Parathyroid adenoma (tissue), 2 donors: Measurements from ENCODE around the gene POLR2M.

ENCODE experiments used
- H2AFZ ChIP-seq: fragments of 300-600 bp; sonication (generic); one replicate; pipeline ENCODE4 v1.7.0; 2017; ENCODE audit warnings: antibody characterized with exemption, mild to moderate bottlenecking
- H3K27ac ChIP-seq: fragments of 300-600 bp; sonication (generic); one replicate; pipeline ENCODE4 v1.7.0; 2017
- H3K27me3 ChIP-seq: fragments of 300-600 bp; sonication (generic); one replicate; pipeline ENCODE4 v1.7.0; 2017; ENCODE audit warnings: low read length; ENCODE audit not compliant: control insufficient read depth, insufficient read depth
- H3K36me3 ChIP-seq: fragments of 300-600 bp; sonication (generic); one replicate; pipeline ENCODE4 v1.7.0; 2017; ENCODE audit warnings: low read length; ENCODE audit not compliant: control insufficient read depth, insufficient read depth
- H3K4me1 ChIP-seq: fragments of 300-600 bp; sonication (generic); one replicate; pipeline ENCODE4 v1.7.0; 2017; ENCODE audit warnings: control low read depth
- H3K4me2 ChIP-seq: fragments of 300-600 bp; sonication (generic); one replicate; pipeline ENCODE4 v1.7.0; 2017; ENCODE audit warnings: low read length
- H3K4me3 ChIP-seq: fragments of 300-600 bp; sonication (generic); one replicate; pipeline ENCODE4 v1.7.0; 2017; ENCODE audit warnings: low read depth, low read length
- H3K79me2 ChIP-seq: fragments of 300-600 bp; sonication (generic); one replicate; pipeline ENCODE4 v1.7.0; 2017; ENCODE audit warnings: control low read depth
- H3K9ac ChIP-seq: fragments of 300-600 bp; sonication (generic); one replicate; pipeline ENCODE4 v1.7.0; 2017; ENCODE audit warnings: mild to moderate bottlenecking
- H3K9me3 ChIP-seq: fragments of 300-600 bp; sonication (generic); one replicate; pipeline ENCODE4 v1.7.0; 2017; ENCODE audit warnings: low read length; ENCODE audit not compliant: control insufficient read depth
- TF ChIP-seq, protein P1 (sequence below): fragments of 300-600 bp; sonication (generic); IDR thresholded peaks from one replicate; pipeline ENCODE4 v1.7.0; 2017; ENCODE audit warnings: antibody characterized with exemption, mild to moderate bottlenecking
- donor health status: primary hyperparathyroidism.

Gene POLR2M

DNA sequence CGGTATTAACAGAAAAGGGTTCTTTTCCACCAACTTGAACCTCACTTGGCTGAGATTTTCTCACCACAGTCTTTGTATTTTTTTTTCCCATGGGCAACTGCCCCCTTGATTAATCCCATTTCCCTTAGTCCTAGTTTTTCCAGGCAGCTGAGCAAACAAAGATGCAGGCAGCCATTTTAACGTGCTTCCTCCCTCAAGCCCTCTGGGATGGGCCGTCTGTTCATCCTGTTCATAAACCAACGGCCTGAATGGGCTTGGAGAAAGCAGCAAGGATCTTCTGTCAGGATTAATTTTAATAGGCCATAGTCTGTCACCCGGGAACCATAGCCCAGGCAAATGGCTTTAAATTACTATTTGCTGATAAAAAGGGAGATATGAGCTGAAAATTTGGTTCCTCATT, 10.4 kb upstream of the POLR2M start:
- Histone ChIP-seq H2AFZ (no peak overlapping the region), H3K4me3 (no peak overlapping the region), H3K27ac (no peak overlapping the region), H3K79me2 (no peaks in the 10 kb centered on the region), H3K9ac (no peak overlapping the region), H3K27me3 (no peaks in the 10 kb centered on the region), H3K4me1 (no peaks in the 10 kb centered on the region), H3K36me3 (no peaks in the 10 kb centered on the region), H3K9me3 (no peaks in the 10 kb centered on the region), H3K4me2 (no peak overlapping the region)
- TF ChIP-seq, protein P1, sequence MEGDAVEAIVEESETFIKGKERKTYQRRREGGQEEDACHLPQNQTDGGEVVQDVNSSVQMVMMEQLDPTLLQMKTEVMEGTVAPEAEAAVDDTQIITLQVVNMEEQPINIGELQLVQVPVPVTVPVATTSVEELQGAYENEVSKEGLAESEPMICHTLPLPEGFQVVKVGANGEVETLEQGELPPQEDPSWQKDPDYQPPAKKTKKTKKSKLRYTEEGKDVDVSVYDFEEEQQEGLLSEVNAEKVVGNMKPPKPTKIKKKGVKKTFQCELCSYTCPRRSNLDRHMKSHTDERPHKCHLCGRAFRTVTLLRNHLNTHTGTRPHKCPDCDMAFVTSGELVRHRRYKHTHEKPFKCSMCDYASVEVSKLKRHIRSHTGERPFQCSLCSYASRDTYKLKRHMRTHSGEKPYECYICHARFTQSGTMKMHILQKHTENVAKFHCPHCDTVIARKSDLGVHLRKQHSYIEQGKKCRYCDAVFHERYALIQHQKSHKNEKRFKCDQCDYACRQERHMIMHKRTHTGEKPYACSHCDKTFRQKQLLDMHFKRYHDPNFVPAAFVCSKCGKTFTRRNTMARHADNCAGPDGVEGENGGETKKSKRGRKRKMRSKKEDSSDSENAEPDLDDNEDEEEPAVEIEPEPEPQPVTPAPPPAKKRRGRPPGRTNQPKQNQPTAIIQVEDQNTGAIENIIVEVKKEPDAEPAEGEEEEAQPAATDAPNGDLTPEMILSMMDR = no peak

DNA sequence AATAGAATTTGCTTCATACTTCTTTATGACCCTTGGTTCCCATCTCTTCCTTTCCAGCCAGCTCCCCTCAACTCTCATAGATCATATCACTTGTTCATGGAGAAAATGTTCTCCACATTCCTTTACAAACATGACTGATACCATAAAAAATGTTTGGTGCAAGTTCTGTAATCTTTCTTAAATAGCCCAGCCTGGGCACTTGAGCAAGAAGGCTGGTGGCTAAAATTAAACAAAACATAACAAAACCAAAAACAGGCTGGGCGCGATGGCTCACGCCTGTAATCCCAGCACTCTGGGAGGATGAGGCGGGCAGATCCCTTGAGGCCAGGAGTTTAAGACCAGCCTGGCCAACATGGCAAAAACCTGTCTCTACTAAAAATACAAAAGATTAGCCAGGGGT, 8.9 kb upstream of the POLR2M start:
- H3K27me3 ChIP-seq = no peaks in the 10 kb centered on the region
- no peak overlapping the region for H3K27ac ChIP-seq
- H3K9ac ChIP-seq = no peak overlapping the region
- no peaks in the 10 kb centered on the region for H3K4me1 ChIP-seq
- H3K79me2 ChIP-seq = no peaks in the 10 kb centered on the region
- no peaks in the 10 kb centered on the region for H3K36me3 ChIP-seq
- H3K4me3 ChIP-seq = no peak overlapping the region
- TF ChIP-seq, protein P1 = no peak
- no peak overlapping the region for H3K4me2 ChIP-seq
- H3K9me3 ChIP-seq = no peaks in the 10 kb centered on the region
- H2AFZ ChIP-seq = no peak overlapping the region

DNA sequence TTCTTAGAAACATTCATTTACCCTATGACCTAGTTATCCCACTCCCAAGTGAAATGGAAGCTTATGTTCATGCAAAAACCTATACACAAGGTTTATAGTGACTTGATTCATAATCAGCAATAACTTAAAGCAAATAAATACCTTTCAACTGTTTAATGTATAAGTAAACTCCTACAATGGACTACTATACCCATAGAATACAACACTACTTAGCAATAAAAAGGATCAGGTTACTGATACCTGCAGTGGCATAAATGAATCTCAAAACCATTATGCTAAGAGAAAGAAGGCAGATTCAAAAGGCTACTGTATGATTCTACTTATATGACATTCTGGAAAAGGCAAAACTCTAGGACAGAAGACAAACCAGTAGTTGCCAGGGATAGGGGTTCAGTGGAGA, 8.3 kb upstream of the POLR2M start:
- Histone ChIP-seq H3K9me3 (no peaks in the 10 kb centered on the region), H3K4me1 (no peaks in the 10 kb centered on the region), H3K4me2 (no peak overlapping the region), H3K79me2 (no peaks in the 10 kb centered on the region), H3K4me3 (no peak overlapping the region), H3K27me3 (no peaks in the 10 kb centered on the region), H3K9ac (no peak overlapping the region), H3K36me3 (no peaks in the 10 kb centered on the region), H2AFZ (no peak overlapping the region), H3K27ac (no peak overlapping the region)
- TF ChIP-seq, protein P1 = no peak

DNA sequence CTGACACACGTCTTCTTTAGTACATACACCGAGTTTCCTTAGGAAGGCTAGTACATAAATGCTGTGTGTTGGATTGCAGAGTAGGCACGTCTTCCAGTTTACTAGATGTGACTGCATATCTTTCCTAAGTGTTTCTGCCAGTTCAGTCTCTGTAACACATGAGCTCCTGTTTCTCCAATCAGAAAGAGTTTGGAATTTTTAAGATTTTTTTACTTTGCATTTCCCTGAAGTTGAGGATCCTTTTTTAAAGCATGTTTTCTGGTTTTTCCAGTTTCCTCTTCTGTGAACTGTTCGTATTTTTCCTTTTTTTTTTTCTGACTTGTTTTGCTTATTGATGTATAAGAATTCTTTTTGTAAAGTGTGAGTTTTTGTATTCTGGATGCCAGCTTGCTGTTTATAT, 7.5 kb upstream of the POLR2M start:
- Histone ChIP-seq H3K27me3 (no peaks in the 10 kb centered on the region), H3K9me3 (no peaks in the 10 kb centered on the region)

DNA sequence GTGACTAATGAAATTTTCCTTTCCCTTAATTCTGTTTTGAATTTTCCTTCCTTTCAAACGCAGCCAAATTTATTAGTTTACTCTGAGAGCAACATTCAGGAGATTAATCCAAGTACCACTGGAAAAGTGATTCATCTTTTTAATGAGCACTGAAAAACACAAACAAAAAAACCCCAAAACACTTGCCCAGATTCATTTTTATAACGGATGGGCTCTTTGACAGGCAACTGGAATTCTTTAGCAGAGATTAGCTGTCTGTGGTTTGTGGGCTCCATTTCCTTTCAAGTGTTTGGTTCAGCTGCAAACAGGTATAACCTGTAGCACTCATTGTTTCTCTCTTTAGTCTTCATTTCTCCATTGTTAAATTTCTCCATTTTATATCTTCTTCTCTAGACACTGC, 3.1 kb upstream of the POLR2M start:
- no peaks in the 10 kb centered on the region for H3K9me3 ChIP-seq
- H3K27ac ChIP-seq = no peak overlapping the region
- H3K79me2 ChIP-seq = no peaks in the 10 kb centered on the region
- H3K4me2 ChIP-seq = no peak overlapping the region
- no peak overlapping the region for H3K9ac ChIP-seq
- H2AFZ ChIP-seq = no peak overlapping the region
- H3K4me1 ChIP-seq = peaks cover 3% of the 10 kb centered on the region
- no peaks in the 10 kb centered on the region for H3K27me3 ChIP-seq
- H3K36me3 ChIP-seq = no peaks in the 10 kb centered on the region
- H3K4me3 ChIP-seq = no peak overlapping the region
- TF ChIP-seq, protein P1 = no peak

More for the DNA sequence above, 7.5 kb upstream of the POLR2M start:
- no peaks in the 10 kb centered on the region for H3K79me2 ChIP-seq
- H3K4me3 ChIP-seq = no peak overlapping the region
- no peak overlapping the region for H2AFZ ChIP-seq
- TF ChIP-seq, protein P1 = no peak
- H3K4me2 ChIP-seq = no peak overlapping the region
- H3K27ac ChIP-seq = no peak overlapping the region
- no peak overlapping the region for H3K9ac ChIP-seq
- no peaks in the 10 kb centered on the region for H3K4me1 ChIP-seq
- no peaks in the 10 kb centered on the region for H3K36me3 ChIP-seq
